HG03354 (cell line): Measurements from ENCODE around the gene CRB1.
"Not testable (repeated sequence)": the region's sequence is repeated elsewhere in the genome, so short reads cannot be mapped to it uniquely, and the experiment has no call there.

Experiments used
- ATAC-seq: cut with Tn5 transposase; IDR thresholded peaks from one replicate; pipeline ENCODE4 v1.9.1; 2021; ENCODE audit warnings: mild to moderate bottlenecking; ENCODE audit not compliant: unreplicated experiment, poor library complexity, severe bottlenecking

The CRB1 gene

GRCh38 chr1:197472141-197472540 is 204.1 kb downstream of the CRB1 start:
- ATAC-seq = no peak

GRCh38 chr1:197480446-197480845 is 212.4 kb downstream of the CRB1 start:
- ATAC-seq = no peak

- ATAC-seq = no peak
Measured at GRCh38 chr1:197481101-197481500, 213.0 kb downstream of the CRB1 start.

- no peak for ATAC-seq
Measured at GRCh38 chr1:197485790-197486189, 217.7 kb downstream of the CRB1 start.

- ATAC-seq = no peak
Measured at GRCh38 chr1:197486946-197487345, 218.9 kb downstream of the CRB1 start.

GRCh38 chr1:197491505-197491904 is 223.5 kb downstream of the CRB1 start:
- ATAC-seq = not testable (repeated sequence)

- ATAC-seq = no peak
Measured at GRCh38 chr1:197496722-197497121, 228.7 kb downstream of the CRB1 start.

- ATAC-seq = no peak
Measured at GRCh38 chr1:197510691-197511378, 242.8 kb downstream of the CRB1 start.

GRCh38 chr1:197515421-197515820 is 247.4 kb downstream of the CRB1 start:
- no peak for ATAC-seq

GRCh38 chr1:197519741-197520334 is 251.8 kb downstream of the CRB1 start:
- no peak for ATAC-seq

- peak; percentile 86 for ATAC-seq
Measured at GRCh38 chr1:197521118-197521739, 253.2 kb downstream of the CRB1 start.

- ATAC-seq = peak; percentile 75
Measured at GRCh38 chr1:197526736-197527371, 258.8 kb downstream of the CRB1 start.
